NT2/D1 (cell line): ENCODE results near the gene GP1BB.

ENCODE experiments used
- YY1 ChIP-seq: IDR thresholded peaks from 2 replicates; pipeline ENCODE4 v1.6.1; 2011; ENCODE audit not compliant: insufficient read length, insufficient read depth
- ZNF274 ChIP-seq: IDR thresholded peaks from 2 replicates; pipeline ENCODE4 v1.6.1; 2011; ENCODE audit warnings: mild to moderate bottlenecking, low read depth, low read length

DNA sequence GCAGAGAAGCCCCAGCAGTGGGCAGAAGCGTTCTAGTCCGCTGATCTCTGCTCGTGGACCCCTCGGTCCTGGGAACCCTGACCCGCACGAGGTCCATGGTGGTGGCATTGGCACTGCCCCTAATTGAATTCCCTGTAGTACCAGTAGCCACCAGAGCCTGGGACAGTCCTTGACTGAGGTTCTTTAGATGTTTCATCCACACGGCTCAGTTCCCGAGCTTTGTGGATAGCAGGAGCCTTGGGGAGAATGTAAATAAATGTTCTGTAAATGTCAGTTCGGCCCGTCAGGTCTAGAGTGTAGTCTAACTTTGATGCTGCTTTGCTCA is 48.4 kb upstream of the GP1BB start:
- no peak for TF ChIP-seq ZNF274
- TF ChIP-seq YY1 = no peak
